Measurements from ENCODE around the gene HDAC3.

DNA sequence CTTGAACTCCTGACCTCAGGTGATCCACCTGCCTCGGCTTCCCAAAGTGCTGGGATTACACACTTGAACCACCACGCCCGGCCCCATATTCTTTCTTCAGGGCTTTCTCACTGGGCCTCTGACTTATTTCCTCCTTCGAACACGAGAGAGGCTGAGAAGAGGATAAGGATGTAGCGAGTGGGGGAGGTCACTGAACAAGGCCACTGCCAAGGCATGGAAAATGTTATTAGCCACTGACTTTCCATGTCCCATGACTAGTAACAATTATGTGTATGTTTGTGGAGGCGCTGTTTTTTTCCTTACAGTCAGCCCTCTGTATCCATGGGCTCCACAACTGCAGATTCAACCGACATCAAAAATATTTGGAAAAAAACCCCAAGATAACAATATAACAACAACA, 26.9 kb upstream of the HDAC3 start:
- TF ChIP-seq, protein P1, sequence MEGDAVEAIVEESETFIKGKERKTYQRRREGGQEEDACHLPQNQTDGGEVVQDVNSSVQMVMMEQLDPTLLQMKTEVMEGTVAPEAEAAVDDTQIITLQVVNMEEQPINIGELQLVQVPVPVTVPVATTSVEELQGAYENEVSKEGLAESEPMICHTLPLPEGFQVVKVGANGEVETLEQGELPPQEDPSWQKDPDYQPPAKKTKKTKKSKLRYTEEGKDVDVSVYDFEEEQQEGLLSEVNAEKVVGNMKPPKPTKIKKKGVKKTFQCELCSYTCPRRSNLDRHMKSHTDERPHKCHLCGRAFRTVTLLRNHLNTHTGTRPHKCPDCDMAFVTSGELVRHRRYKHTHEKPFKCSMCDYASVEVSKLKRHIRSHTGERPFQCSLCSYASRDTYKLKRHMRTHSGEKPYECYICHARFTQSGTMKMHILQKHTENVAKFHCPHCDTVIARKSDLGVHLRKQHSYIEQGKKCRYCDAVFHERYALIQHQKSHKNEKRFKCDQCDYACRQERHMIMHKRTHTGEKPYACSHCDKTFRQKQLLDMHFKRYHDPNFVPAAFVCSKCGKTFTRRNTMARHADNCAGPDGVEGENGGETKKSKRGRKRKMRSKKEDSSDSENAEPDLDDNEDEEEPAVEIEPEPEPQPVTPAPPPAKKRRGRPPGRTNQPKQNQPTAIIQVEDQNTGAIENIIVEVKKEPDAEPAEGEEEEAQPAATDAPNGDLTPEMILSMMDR (IDR thresholded peaks at IDR 0.05) = no peak
- no peak for TF ChIP-seq POLR2A (IDR thresholded peaks at IDR 0.05)

Measured in ovary (tissue), 3 donors.